Fibroblast of peridontal ligament (primary cell): ENCODE results near the gene TNFSF11.

Experiments used
- DNase-seq: peaks from one replicate; pipeline ENCODE4 v3.0.0-alpha.2; 2010; ENCODE audit errors: extremely low read depth

TNFSF11 gene

DNA sequence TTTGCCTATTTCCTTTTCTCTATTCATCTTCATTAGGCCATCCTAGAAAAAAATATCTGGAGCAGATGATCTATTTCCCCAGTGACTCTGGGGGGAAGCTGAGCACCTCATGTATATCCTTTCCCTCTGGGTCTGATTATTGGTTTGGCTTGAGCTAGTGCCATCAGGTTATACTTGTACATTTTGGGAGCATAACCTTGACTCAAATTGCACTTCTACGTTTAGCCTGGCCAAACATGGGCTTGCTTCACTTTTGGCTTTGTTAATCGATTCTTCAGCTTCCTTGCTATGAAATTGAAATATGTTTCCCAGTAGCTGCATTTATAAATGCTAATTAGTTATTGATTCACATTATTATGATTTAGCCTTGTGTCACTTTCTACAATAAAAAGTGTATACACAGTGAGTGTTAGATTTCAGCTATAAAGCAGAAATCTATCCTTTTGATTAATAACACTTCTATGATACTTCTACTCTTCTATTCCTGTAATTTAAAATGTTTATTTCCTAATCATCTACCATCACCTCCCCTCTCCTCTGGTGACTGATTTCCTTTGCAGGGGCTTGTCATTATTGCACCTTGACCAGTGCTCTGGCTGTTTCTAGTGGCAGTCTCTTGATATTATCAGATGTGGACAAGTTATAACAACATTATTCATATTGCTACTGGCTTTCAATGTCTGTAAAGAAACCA lies 37.3 kb downstream of the TNFSF11 start:
- DNase-seq, result no peak

DNA sequence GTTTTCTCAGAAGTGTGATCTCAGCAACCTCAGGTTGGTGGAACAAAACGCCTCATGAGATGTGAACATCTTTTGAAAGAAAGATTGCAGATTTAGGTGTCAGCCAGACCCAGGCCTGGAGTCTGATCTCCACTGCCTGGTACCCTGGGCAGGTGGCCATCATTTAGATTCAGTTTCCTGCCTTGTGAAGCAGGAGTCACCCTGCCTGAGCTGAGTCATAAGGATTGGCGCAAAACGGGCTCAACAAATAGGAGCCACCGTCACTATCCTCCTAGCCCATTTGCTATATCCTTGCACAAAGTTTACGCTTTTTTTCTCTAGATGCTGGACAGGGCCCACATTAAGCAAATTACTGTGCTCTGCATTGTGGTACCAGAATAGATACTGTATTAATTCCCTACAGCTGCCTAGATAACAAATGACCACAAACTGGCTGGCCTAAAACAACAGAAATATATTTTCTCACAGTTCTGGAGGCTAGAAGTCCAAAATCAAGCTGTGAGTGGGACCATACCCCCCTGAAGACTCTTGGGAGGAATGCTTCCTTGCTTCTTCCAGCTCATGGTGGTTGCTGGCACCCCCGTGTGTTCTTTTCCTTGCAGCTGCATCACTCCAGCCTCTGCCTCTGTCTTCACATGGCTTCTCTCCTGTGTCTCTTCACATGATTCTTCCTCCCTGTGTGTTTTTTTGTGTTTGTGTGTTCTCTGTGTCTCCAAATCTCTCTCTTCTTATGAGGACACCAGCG lies 38.2 kb downstream of the TNFSF11 start:
- no peak for DNase-seq

DNA sequence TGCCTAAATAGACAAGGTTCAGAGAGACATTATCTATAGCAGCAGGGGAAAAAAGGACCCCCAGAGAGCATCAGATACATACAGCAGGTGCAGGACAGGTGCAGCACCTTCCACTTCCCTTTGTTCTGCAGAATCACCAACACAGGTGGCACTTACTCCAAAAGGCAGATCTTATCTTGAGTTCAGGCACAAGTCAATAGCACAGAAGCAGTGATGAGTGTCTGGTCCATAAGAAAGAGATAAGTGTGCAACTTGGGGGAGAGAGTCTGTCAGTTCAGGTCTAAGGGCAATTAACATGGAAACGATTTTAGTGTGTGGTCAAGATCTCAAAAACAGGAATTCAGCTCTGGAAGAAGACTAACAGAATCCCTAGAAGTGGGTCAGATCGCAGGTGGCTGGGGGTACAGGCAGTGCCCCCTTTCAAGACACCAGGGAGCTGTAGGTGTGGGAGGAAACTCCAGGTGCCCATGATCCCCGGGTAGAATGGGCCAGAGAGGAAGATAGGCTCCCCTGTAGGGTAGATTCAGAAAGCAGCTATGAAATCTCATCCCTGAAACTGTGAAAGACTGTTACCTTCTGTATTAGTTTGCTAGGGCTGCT lies 40.6 kb downstream of the TNFSF11 start:
- no peak for DNase-seq

DNA sequence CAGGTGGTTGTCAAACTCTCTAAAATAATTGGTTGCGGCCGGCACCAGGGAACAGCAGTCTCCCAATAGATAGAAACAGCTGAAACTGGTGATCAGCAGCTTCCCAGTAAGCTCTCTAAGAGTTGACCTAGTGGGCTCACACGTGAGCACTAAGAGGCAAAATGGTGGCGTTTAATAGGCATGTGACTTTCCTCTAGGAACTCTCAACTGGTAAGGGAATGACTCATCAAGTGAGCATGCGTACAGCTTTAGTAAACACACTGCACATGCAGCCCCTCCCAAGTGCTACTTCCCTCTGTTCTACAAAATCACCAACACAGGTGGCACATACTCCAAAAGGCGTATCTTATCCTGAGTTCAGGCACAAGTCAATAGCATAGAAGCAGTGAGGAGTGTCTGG lies 41.7 kb downstream of the TNFSF11 start:
- DNase-seq, result no peak

DNA sequence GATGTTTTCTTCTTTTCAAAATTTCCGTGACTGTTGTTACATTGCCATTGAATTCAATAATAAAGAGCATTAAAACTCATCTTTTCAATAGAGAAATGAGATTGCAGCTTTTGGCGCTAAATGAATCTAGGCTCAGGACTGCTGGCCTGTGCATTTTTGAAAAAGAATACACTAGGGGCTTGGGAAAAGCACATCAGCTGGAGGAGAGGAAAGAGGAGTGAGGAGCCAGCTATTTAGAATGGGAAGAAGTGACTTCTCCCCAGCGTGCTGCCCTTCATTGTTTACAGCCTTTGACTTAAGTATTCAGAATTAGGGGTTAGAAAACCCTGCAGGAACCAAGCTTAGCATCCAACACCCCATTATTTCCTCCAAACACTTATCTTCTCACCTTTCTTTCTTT lies 43.3 kb downstream of the TNFSF11 start:
- DNase-seq, result no peak

DNA sequence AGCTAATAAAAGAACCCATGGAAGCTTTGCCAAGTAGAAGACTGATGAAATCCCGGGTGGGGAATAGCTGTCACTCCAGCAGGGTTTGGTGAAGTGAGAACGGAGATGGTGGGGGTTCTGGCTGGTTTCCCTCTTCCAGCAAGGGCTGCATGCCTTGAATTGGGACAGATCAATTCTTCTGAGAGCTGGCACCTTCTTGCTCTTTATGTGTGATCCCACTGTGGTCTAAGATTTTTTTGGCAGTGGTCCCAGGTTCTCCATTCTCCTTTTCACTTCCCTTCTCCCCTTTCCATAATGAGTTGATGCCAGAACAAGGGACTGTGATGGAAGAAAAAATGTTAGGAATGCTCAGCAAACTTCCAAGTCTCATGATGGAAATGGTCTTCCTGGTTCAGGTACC lies 50.0 kb downstream of the TNFSF11 start:
- no peak for DNase-seq

DNA sequence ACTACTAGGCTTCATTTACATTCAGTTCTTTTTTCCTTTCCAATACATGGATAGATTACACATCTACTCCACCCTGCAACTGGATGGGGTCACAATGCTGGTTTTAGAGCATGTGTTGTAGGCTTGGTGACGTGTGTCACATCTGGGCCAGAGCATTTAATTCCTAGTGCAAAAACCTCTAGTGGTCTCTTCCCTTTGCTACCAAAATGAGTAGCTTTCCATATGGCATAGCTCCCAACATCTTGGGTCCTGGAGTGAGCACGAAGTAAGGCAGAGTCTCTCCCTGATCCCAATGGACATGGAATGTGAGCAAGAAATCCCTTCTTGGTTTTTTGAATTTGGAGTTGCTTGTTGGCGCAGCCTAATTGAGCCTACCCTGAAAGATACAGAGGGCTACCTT lies 51.7 kb downstream of the TNFSF11 start:
- DNase-seq, result no peak

DNA sequence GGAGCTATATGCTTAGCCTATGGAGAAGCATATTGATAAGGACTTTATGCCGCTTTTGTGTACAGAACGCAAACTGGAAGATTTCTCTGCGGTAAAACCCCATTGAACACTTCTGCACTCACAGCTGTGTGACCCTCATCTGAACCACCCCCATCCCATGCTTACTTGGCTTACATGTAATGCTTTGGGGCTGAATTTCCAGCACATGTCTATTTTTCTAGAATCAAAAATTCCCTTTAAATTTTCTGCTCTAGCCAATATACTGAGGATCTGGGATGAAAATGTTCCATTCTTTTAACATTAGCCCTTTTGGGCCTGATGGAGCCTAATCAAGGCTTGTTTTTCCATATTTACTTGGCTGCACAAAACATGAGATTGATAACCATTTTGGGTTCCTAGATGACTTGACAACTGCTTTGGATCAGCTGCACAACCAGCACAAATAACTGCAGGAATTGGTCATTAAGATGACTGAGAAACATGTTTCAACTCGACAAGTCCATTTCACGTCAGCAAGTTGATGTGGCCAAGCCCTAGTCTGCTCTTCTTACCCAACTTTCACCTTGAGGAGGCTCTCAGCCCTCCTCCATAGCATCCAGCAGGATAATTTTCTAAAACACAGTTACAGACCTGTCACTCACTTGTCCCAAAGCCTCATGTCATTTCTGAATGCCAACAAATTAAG lies 52.4 kb downstream of the TNFSF11 start:
- DNase-seq, result no peak

DNA sequence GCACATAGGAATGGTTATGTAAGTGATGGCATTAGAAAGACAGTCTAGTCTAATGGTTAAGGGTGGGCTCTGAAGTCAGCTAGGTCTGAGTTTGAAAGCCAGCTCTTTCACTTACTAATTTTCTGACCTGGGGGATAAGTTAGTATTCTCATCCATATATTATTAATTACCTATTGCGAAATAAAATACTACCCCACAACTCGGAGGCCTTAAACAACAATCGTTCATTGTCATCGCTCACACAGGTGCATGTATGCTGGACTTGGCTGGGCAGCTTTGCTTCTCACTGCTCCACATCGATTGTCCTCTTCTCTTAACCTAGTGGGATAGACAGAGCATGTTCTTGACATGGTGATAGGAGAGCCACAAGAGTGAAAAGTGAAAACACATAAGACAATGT lies 54.7 kb downstream of the TNFSF11 start:
- DNase-seq, result no peak

DNA sequence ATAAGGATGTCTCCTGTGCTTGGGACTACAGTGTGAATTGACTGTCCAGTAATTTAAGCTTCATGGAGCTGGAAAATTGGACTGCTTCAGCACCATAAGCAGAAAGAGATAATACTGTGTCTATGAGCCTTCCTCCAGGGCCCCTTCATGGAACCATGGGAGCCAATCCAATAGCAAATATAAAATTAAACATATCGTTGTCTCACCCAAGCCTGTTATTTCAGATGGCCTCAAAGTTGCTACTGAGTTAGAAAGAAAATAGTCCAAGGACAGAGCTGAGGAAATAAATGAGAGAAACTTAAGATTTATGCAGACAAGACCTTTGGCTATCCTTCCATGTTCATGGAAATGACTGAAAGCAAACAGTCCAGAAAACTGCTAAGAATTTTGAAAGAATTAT lies 57.2 kb downstream of the TNFSF11 start:
- DNase-seq, result no peak

DNA sequence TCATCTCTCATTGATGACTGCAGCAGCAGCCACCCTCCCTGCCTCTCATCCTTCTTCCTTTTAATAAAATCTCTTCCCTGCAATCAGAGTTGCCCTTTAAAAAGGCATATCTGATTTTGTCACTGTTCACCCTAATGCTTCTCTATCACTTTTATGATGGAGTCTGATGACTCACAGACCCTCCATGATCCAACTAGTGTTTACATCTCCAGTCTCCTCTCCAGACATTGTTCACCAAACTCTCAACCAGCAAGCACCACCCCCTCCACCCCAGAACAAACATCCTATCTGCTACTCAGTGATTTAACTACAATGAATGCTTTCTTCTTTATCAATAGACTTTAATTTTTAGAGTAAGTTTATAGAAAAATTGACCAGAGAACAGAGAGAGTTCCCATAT lies 59.5 kb downstream of the TNFSF11 start:
- DNase-seq, result no peak

DNA sequence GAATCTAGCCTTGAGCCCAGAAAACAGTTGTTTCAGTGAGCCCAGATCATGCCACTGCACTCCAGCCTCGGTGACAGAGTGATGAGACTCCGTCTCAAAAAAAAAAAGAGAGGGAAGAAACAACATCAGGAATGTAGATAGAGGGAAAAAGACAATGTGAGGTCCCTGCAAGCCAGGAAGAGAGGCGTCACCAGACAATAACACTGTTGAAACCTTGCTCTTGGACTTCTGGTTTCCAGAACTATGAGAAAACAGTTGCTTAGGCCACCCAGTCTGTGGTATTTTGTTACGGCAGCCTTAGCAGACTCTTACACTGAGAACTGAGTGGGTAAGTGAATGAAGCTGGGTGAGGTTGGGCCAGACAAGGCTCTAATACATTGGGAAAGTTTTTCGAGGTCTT lies 64.1 kb downstream of the TNFSF11 start:
- no peak for DNase-seq

DNA sequence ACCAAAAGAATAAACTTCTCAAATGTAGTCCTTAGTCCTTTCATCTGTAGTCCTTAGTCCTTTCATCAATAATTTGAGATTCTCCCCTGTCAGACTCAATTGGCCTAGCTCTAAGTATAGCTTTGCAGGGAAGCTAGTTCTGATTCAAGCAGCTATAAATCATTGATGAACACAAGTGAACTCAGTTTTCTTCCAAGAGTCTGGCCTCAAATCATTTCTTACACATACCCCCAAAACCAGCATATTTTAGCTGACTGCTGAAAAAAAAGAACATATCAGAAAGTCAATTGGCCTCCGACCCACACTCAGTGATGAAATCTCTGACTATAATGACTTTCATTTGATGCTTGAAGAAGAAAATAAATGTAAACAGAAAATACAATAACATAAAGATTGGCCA lies 64.9 kb downstream of the TNFSF11 start:
- DNase-seq, result no peak

DNA sequence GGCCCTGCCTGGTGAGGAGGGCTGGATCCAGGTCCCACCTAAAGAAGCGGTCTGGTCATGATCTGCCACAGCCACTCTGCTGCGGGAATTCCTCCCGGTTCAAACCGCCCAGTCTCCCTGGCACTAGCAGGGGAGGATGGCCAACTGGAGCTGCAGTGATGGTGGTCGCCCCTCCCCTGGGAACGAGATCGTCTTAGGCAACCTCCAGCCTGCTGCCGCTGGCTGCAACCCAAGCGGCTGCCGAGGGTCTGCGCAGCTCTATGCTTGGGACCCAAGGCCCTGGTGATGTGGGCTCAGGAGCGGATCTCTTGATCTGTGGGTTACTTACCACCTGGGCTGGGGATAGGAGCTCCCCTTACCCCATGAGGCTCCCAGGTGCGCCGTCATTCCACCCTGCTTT lies 69.1 kb downstream of the TNFSF11 start:
- DNase-seq, result no peak

DNA sequence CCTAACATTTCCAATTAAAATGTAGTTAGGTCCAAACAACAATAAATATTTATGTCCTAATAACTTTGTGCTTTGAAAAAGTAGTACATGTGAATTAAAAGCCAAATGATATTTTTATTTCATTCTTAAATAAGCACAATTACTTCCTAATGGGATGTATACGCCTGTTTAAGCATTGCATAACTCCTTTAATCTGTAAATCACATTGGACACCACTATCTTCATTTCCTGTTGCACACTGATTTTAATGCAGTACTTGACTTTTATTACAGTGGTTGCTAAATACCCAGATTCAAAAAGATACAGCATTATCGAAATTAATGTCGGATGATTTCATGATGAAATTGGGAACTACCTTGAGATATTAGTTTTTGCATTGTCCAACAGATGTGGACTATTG lies 70.9 kb downstream of the TNFSF11 start:
- DNase-seq, result no peak

DNA sequence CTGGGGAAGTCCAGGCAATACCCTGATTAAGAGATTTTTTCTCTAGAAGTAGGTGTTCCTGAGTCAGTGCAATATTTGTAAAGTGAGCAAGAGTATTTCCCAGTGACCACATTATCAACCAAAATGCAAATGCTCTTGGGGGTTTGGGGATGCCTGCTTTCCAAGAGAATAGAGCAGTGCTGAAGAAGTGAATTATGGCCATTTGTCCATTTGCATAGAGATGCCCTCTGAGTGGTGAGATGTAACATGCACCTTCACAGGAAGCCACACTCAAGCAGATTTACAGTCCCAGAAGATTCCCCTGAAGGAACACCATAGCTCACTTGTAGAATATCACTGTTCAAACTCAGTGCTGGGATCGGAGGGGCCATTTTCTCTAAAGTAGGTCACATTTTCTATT lies 71.8 kb downstream of the TNFSF11 start:
- DNase-seq, result no peak

DNA sequence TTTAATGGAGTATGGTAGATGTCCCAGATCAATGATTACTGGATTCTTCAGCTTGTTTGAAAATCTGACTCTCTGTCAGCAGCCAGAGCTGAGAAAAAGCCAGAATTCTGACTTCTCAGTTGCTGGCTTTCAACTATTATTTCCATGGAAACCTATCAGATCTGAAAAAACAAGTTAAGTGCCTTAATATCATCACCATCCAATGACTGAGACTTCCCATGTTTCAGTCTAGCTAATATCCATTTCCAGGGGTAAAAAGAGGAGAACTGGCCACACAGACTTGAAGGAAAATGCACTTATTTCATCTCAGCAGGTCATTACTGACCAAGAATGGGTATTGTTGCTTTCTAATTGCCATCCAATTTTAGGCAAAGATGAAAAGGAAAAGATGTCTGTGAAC lies 75.2 kb downstream of the TNFSF11 start:
- DNase-seq, result no peak

DNA sequence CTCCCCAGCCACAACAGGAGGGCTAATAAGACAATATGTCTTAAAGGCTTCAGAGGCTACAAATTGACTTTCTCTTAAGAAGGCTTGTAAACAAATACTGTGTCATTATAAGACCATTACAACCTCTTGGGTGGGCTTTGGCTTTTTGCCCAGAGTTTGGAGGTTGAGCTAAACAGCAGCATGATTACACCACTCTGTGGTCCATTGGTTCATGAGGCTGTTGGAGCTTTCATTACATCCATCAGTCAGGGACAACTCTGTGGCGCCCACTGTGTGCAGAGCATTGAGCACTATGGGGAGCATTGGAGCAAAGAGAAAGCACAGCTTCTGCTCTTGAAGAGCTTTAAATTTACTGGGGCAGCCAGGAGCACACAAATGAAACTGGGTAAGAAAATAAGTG lies 75.9 kb downstream of the TNFSF11 start:
- no peak for DNase-seq

DNA sequence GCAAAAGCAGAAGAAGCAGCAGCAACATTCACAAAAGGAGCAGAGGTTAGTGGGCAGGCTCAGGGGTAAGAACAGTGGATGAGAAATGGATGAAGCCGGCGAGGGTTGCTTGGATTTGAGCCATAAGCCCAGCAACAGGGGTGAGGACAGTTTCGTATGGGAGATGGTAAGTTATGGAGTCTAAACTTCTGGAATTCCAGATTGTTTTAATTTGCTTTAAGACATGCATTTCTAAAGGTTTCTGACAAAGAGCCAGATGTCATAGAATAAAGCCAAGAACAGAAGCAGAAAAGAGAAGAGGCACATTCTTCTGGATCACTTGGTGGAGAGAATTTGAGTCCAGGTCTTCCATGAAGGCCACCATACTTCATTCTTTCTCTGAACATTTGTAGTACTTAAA lies 76.6 kb downstream of the TNFSF11 start:
- peak; percentile 55 for DNase-seq

DNA sequence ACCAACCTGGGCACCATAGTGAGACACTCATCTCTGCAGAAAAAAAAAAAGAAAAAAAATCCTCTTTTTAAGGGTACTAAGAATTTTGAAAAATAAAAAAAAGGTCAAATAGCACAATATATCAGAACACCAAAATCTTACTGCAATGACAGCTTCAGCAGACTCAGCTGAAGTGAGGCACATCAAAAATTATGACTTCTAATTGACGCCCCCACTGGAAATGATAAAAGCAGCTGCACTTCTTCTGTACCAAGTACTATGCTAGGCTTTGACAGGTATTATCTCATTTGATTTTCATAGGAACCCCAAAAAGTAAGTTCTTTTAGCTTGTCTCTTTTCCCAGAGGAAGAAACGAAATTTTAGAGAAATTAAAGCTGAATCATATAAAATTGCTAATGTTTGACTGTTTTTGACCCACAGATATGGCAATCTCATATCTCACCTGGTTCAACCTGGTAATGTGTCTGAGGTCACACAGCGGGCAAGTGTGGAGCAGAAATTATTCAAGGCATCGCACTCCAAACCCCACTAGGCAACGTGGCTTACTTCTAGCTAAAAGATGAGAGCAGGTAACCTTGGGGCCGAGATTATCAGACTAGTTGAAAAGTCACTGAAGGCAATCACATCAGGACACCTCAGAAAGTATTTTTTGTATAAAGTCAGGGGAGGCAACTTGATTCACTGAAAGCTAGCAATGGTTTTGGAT lies 78.1 kb downstream of the TNFSF11 start:
- DNase-seq, result no peak

DNA sequence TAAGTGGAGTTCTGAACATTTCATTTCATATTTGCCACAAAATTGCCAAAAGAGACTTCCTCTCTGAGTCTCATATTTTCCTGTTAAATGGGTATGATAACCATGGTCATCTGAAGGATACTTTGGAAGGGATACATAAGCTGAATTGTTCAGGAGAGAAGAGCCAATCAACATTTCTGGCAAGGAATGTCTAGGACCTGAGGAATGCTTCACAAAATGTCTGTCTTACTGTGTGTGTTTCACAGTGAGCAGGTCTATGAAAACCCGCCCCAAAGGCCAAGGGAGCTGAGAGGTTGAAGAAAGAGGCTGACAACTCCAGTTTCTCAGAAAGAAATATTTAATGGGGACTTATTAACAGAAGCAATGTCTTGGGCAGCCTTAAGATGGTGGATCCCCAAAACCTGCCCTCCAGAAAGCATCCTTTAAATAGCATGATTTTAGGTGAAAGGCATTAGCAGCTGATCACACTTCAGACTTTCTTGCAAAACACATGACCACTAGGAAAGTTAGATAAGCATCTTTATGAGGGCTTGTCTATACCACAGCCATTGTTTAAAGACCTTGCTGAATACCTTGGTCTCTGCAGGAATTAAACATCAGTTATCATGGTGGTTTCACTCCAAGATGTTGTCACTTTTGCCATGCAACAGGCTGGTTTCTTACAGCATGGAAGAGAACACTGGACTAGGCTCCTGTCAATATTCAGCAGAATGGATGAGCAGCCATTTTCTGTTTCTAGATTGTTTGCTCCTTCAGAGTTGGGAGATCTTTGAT lies 78.9 kb downstream of the TNFSF11 start:
- no peak for DNase-seq
